Measurements from ENCODE around the gene SPDYE17.
"Not testable (repeated sequence)": the region's sequence is repeated elsewhere in the genome, so short reads cannot be mapped to it uniquely, and the experiment has no call there.

- not testable (repeated sequence) for TF ChIP-seq CTCF, POLR2A (IDR thresholded peaks at IDR 0.05)
Measured at GRCh38 chr7:76982501-76982900, 49.7 kb downstream of the SPDYE17 start.

Measured in esophagus squamous epithelium (tissue), 4 donors.